Measurements from ENCODE around the gene TMPRSS7.

DNA sequence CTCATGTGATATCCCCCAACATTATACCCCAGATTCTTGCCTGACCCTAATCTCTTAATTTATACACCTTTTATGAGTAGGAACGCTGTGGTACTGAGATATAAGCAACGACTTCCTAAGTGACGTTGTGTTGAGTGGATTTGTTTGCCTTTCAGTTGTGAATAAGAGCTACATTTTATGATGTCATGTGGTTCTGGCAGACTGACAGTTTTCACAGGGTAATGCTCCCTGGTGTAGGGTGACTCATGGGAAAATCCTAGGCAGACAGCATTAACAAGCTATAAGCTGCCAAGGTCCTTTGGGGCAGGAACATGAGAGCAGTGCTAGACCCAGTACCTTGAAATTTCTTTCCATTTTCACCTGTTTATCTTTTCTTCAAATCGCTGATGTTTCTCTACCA is 62.8 kb downstream of the TMPRSS7 start:
- TF ChIP-seq, protein P1, sequence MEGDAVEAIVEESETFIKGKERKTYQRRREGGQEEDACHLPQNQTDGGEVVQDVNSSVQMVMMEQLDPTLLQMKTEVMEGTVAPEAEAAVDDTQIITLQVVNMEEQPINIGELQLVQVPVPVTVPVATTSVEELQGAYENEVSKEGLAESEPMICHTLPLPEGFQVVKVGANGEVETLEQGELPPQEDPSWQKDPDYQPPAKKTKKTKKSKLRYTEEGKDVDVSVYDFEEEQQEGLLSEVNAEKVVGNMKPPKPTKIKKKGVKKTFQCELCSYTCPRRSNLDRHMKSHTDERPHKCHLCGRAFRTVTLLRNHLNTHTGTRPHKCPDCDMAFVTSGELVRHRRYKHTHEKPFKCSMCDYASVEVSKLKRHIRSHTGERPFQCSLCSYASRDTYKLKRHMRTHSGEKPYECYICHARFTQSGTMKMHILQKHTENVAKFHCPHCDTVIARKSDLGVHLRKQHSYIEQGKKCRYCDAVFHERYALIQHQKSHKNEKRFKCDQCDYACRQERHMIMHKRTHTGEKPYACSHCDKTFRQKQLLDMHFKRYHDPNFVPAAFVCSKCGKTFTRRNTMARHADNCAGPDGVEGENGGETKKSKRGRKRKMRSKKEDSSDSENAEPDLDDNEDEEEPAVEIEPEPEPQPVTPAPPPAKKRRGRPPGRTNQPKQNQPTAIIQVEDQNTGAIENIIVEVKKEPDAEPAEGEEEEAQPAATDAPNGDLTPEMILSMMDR (IDR thresholded peaks at IDR 0.05 in 8 of 11, conservative IDR thresholded peaks at IDR 0.05 in 3 of 11) = no peak
- no peak for TF ChIP-seq POLR2A (IDR thresholded peaks at IDR 0.05)
